K562 (cell line): ENCODE results near the gene PACS1. TPM values are rescaled to one million over a fixed set of nuclear protein-coding genes. Genes with fewer than 3 reads are reported as not detected.

ENCODE experiments used
- ATAC-seq: fragments of 200-7000 bp; cut with Tn5 transposase; 3 replicates; pipeline ENCODE4 v1.9.1; 2020; ENCODE audit warnings: moderate library complexity
- BruUV-seq: library from RNA; stranded (reverse); fragments of 400-500 nt; replicated peaks from 2 replicates; lab custom pipeline; 2021; lab: Mats Ljungman, UMichigan
- CTCF ChIA-PET: fragments of 300-600 bp; formaldehyde crosslinking; extraction: SDS; loops from one replicate; lab custom pipeline; 2021; ENCODE audit warnings: low intra/inter-chr PET ratio; lab: Yijun Ruan, JAX
- POLR2A ChIA-PET: fragments of 300-600, 350-650 bp; sonication (Branson Sonifier 250); formaldehyde crosslinking; extraction: SDS; loops from one replicate; lab custom pipeline; 2021; ENCODE audit warnings: antibody characterized with exemption, inconsistent platforms; lab: Yijun Ruan, JAX
- DNase-seq, 4 experiments: peaks; one replicate each; pipeline versions ENCODE4 v3.0.0 to v3.0.0-alpha.2; 2011 to 2018; ENCODE audit warnings: low spot score in 3 of 4, mixed read lengths in 3 of 4; ENCODE audit errors: extremely low read depth in 1 of 4
- FAIRE-seq: peaks from 2 replicates; lab custom pipeline; 2011; peaks lifted over from hg19 to GRCh38; lab: Jason Lieb, UNC
- H2AFZ ChIP-seq: 2 replicates; pipeline ENCODE4 v1.6.0; 2011; ENCODE audit warnings: low read depth, low read length, control low read depth, inconsistent platforms
- H3K27ac ChIP-seq: fragments of 200-600 bp; 3 replicates; pipeline ENCODE4 v1.8.0; 2011; ENCODE audit warnings: low read depth, mild to moderate bottlenecking, control low read depth, inconsistent platforms, low read length, moderate library complexity, mixed read lengths; ENCODE audit errors: extremely low read depth
- H3K27me3 ChIP-seq, 2 experiments: fragments of 300-600 bp in 1 of 2; 2 replicates in 1 of 2; 3 replicates in 1 of 2; pipeline versions ENCODE4 v1.6.0 to v1.8.0; 2011; ENCODE audit warnings: inconsistent platforms in 2 of 2, low read length in 2 of 2, mild to moderate bottlenecking in 1 of 2, mixed read lengths in 1 of 2, moderate library complexity in 1 of 2; ENCODE audit not compliant: control insufficient read depth in 2 of 2, insufficient read depth in 2 of 2
- H3K36me3 ChIP-seq: fragments of 300-600 bp; 3 replicates; pipeline ENCODE4 v1.8.0; 2011; ENCODE audit warnings: mild to moderate bottlenecking, low read length, inconsistent platforms; ENCODE audit not compliant: control insufficient read depth, insufficient read depth
- H3K4me1 ChIP-seq, 2 experiments: fragments of 200-600 bp in 1 of 2; replicated peaks in 1 of 2; 2 replicates in 1 of 2; 3 replicates in 1 of 2; pipeline versions ENCODE4 v1.5.1 to v1.8.0; 2011; ENCODE audit warnings: inconsistent platforms in 2 of 2, low read length in 2 of 2, mild to moderate bottlenecking in 1 of 2, mixed read lengths in 1 of 2, moderate library complexity in 1 of 2; ENCODE audit not compliant: control insufficient read depth in 2 of 2, insufficient read depth in 2 of 2
- H3K4me2 ChIP-seq: 2 replicates; pipeline ENCODE4 v1.6.1; 2011; ENCODE audit warnings: low read length, control low read depth, inconsistent platforms, mixed read lengths; ENCODE audit not compliant: insufficient read depth
- H3K4me3 ChIP-seq: fragments of 200-600 bp; sonication (generic), shearing (Covaris generic); 2 replicates; pipeline ENCODE4 v1.5.1; 2016; ENCODE audit warnings: control low read depth, inconsistent platforms
- H3K79me2 ChIP-seq: fragments of 200-600 bp; 3 replicates; pipeline ENCODE4 v1.8.0; 2011; ENCODE audit warnings: low read length, inconsistent platforms; ENCODE audit not compliant: control insufficient read depth, insufficient read depth
- H3K9ac ChIP-seq, 2 experiments: 2 replicates each; pipeline versions ENCODE4 v1.6.0 to v1.6.1; 2011; ENCODE audit warnings: low read depth in 2 of 2, low read length in 2 of 2, control low read depth in 1 of 2, inconsistent platforms in 1 of 2, mild to moderate bottlenecking in 1 of 2, mixed read lengths in 1 of 2; ENCODE audit not compliant: insufficient read depth in 1 of 2
- H3K9me1 ChIP-seq: one replicate; pipeline ENCODE4 v1.6.0; 2011; ENCODE audit warnings: inconsistent platforms, mild to moderate bottlenecking, low read length, moderate library complexity; ENCODE audit not compliant: control insufficient read depth, insufficient read depth
- H3K9me3 ChIP-seq: replicated peaks from 2 replicates; pipeline ENCODE4 v1.5.1; 2011; ENCODE audit warnings: low read depth, low read length, inconsistent platforms; ENCODE audit not compliant: control insufficient read depth, insufficient read depth
- H4K20me1 ChIP-seq: replicated peaks from 2 replicates; pipeline ENCODE4 v1.6.1; 2011; ENCODE audit warnings: low read length, inconsistent platforms, mixed read lengths; ENCODE audit not compliant: control insufficient read depth, insufficient read depth
- CHD2 ChIP-seq: IDR thresholded peaks from 2 replicates; pipeline ENCODE4 v1.6.1; 2011; ENCODE audit warnings: low read depth, low read length
- DEAF1 ChIP-seq: fragments of 450-650 bp; formaldehyde crosslinking; IDR thresholded peaks from 2 replicates; pipeline ENCODE4 v1.4.0; 2020; ENCODE audit warnings: mild to moderate bottlenecking, moderate library complexity
- NFXL1 ChIP-seq: fragments of 450-650 bp; formaldehyde crosslinking; IDR thresholded peaks from 2 replicates; pipeline ENCODE4 v1.4.0; 2021; ENCODE audit warnings: mild to moderate bottlenecking
- VEZF1 ChIP-seq: fragments of 200-800 bp; sonication (Bioruptor generic); IDR thresholded peaks from 2 replicates; pipeline ENCODE4 v1.6.1; 2017; ENCODE audit warnings: missing genetic modification characterization, missing compliant biosample characterization
- ZFP36 ChIP-seq: fragments of 150-350 bp; IDR thresholded peaks from 2 replicates; pipeline ENCODE4 v1.6.1; 2018; ENCODE audit warnings: low read length, low read depth; ENCODE audit not compliant: partially characterized antibody
- ZNF224 ChIP-seq: sonication (generic); formaldehyde crosslinking; IDR thresholded peaks from 2 replicates; pipeline ENCODE4 v1.8.0; 2022; ENCODE audit warnings: mild to moderate bottlenecking, missing genetic modification reagents
- ZNF398 ChIP-seq: fragments of 250-450 bp; sonication (Bioruptor Pico); IDR thresholded peaks from 2 replicates; pipeline ENCODE4 v1.8.0; 2021; ENCODE audit warnings: moderate library complexity, mild to moderate bottlenecking, inconsistent platforms
- ZNF592 ChIP-seq: fragments of 450-650 bp; IDR thresholded peaks from 2 replicates; pipeline ENCODE4 v1.6.1; 2017; ENCODE audit warnings: antibody characterized with exemption, mild to moderate bottlenecking
- WGBS: fragments of 100-300 bp; shearing (Covaris generic); methylation state at CpG from one replicate; pipeline ENCODE4 v1.1.6; 2016; ENCODE audit warnings: low coverage, mixed read lengths; ENCODE audit not compliant: insufficient coverage; ENCODE audit errors: missing lambda C conversion rate; 5-methylcytosine and 5-hydroxymethylcytosine counted together
- in situ Hi-C: fragments of 300-500 bp; cut with MboI; formaldehyde crosslinking; loops from 4 replicates; pipeline ENCODE4 v1.15.0; 2018; ENCODE audit warnings: inconsistent platforms, mixed read lengths
- intact Hi-C: fragments of 100-400 bp; cut with micrococcal nuclease; formaldehyde crosslinking; loops from 2 replicates; pipeline ENCODE4 v1.14.2; 2022
- polyA plus RNA-seq, 8 experiments: library from polyadenylated mRNA; depleted of rRNA in 4 of 8; stranded (reverse) in 5 of 8; unstranded in 3 of 8; fragments of >200 nt; fragmentation: Nextera tagmentation in 2 of 8; fragmentation: Illumina TruSeq in 1 of 8; extraction: Ambion mirVana in 2 of 8; extraction: Trizol in 1 of 8; gene quantifications; 2 replicates each; pipeline versions ENCODE4 v1.2.1 to v1.2.3, GENCODE V29; 2011 to 2014; ENCODE audit warnings: inconsistent platforms in 1 of 8, missing spikeins in 1 of 8
- total RNA-seq, 7 experiments: library from RNA; depleted of rRNA in 6 of 7; stranded (reverse); fragments of >200 nt in 6 of 7; fragmentation: Illumina TruSeq in 2 of 7; extraction: Trizol in 2 of 7; gene quantifications; 2 replicates each; pipeline versions ENCODE4 v1.2.1 to v1.2.3, GENCODE V29; 2011 to 2021; ENCODE audit warnings: low replicate concordance in 1 of 7

Gene PACS1
- total and polyA plus RNA-seq, 9 of the 15 experiments (the other 6 are each of a cell fraction or from before 2014, with no cell fraction given) = 0.34 to 28.1 (median 8.5) TPM

- TF ChIP-seq ZFP36 (no peak), ZNF398 (CRISPR knock-in tag) (no peak), ZNF224 (CRISPR knock-in tag) (no peak)
Observed at GRCh38 chr11:66219846-66220565, 149.9 kb downstream of the PACS1 start (continued).

- POLR2A ChIA-PET = no interaction called here
- TF ChIP-seq CHD2 (no peak), VEZF1 (CRISPR knock-in tag) (no peak), NFXL1 (CRISPR knock-in tag) (no peak), DEAF1 (CRISPR knock-in tag) (no peak), ZNF592 (no peak)
Observed at GRCh38 chr11:66220566-66220935, 150.5 kb downstream of the PACS1 start.

More at GRCh38 chr11:66220566-66220935, 150.5 kb downstream of the PACS1 start:
- Histone ChIP-seq H3K9me3 (no peaks in the 10 kb centered on the region), H3K27ac (no peak overlapping the region), H3K9me1 (no peaks in the 10 kb centered on the region), H3K36me3 (peaks cover 57% of the 10 kb centered on the region; the same call in 2 of the 3 replicates), H2AFZ (no peak overlapping the region), H4K20me1 (peaks cover 5% of the 10 kb centered on the region; the same call in 1 of the 2 replicates), H3K27me3 (no peaks in the 10 kb centered on the region), H3K4me3 (no peak overlapping the region), H3K4me2 (no peak overlapping the region), H3K9ac (no peak overlapping the region), H3K79me2 (no peaks in the 10 kb centered on the region), H3K4me1 (peaks cover 7 to 14% of the 10 kb centered on the region in 2 experiments; a peak in 3 of 5 replicates)
- FAIRE-seq (no peak), ATAC-seq (no peak), DNase-seq (no peak)
- no TSS peak for BruUV-seq
- 78% methylated on average over 5 of the region's 6 CpGs for WGBS
- in situ Hi-C loops (no loop called here), intact Hi-C loops (no loop called here)
- CTCF ChIA-PET = no interaction called here
